HepG2 (cell line): ENCODE data around the gene TRAPPC4.

Experiments
- FOXJ3 ChIP-seq: sonication (generic); formaldehyde crosslinking; IDR thresholded peaks from 2 replicates; pipeline ENCODE4 v1.4.0; 2020; ENCODE audit warnings: missing genetic modification reagents, mild to moderate bottlenecking, borderline replicate concordance
- HCFC1 ChIP-seq: fragments of 150-350 bp; IDR thresholded peaks from 2 replicates; pipeline ENCODE4 v1.6.1; 2014; ENCODE audit warnings: low read depth, low read length
- ZNF235 ChIP-seq: sonication (generic); formaldehyde crosslinking; IDR thresholded peaks from 2 replicates; pipeline ENCODE4 v1.8.1; 2023; ENCODE audit warnings: mild to moderate bottlenecking, missing genetic modification reagents, borderline replicate concordance
- ZNF703 ChIP-seq: sonication (generic); formaldehyde crosslinking; IDR thresholded peaks from 2 replicates; pipeline ENCODE4 v1.5.1; 2020; ENCODE audit warnings: missing genetic modification reagents, mild to moderate bottlenecking, moderate library complexity, borderline replicate concordance

DNA sequence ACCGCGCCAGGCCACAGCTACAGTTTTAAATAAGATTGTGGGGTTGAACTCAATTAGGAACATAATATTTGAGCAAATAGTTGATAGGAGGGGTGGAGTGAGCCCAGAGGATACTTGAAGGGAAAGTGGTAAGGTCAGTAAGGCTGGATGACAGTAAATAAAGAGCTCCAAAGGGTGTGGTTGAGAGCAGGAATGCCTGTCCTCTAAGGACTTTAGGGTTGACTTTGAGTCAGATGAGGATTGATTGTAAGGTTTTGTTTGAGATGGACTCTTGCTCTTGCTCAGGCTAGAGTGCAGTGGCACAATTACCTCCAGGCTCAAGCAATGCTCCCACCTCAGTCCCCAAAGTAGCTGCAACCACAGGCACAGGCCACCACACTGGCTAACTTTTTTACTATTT lies 44.6 kb upstream of the TRAPPC4 start:
- TF ChIP-seq HCFC1 (no peak), ZNF235 (CRISPR knock-in tag) (no peak), ZNF703 (CRISPR knock-in tag) (no peak), FOXJ3 (CRISPR knock-in tag) (no peak)
